Kasumi-1 (cell line): Measurements from ENCODE around the gene COX8A.
"Not testable (repeated sequence)": the region's sequence is repeated elsewhere in the genome, so short reads cannot be mapped to it uniquely, and the experiment has no call there.

Source experiments
- DNase-seq, 2 experiments: peaks; one replicate each; lab custom pipeline; 2025; lab: John Stamatoyannopoulos, UW

The COX8A gene

DNA sequence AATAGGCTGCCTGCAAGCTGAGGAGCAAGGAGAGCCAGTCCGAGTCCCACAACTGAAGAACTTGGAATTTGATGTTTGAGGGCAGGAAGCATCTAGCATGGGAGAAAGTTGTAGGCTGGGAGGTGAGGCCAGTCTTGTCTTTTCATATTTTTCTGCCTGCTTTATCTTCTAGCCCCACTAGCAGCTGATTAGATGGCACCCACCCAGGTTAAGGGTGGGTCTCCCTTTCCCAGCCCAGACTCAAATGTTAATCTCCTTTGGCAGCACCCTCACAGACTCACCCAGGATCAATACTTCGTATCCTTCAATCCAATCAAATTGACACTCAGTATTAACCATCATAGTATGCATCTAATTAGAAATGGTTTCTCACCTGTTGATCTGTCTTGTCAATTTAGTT, 5.0 kb upstream of the COX8A start:
- no peak for DNase-seq

- DNase-seq = peak in 1 of 2 experiments; percentile 4
Measured at GRCh38 chr11:63970902-63971301, 3.5 kb upstream of the COX8A start.

DNA sequence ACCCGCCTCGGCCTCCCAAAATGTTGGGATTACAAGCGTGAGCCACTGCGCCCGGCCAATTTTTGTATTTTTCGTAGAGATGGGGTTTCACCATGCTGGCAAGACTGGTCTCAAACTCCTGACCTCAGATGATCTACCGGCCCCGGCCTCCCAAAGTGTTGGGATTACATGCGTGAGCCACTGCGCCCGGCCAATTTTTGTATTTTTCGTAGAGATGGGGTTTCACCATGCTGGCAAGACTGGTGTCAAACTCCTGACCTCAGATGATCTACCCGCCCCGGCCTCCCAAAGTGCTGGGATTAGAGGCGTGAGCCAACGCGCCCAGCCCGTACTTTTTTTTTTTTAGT, 535 bp upstream of the COX8A start:
- DNase-seq = not testable (repeated sequence)

DNA sequence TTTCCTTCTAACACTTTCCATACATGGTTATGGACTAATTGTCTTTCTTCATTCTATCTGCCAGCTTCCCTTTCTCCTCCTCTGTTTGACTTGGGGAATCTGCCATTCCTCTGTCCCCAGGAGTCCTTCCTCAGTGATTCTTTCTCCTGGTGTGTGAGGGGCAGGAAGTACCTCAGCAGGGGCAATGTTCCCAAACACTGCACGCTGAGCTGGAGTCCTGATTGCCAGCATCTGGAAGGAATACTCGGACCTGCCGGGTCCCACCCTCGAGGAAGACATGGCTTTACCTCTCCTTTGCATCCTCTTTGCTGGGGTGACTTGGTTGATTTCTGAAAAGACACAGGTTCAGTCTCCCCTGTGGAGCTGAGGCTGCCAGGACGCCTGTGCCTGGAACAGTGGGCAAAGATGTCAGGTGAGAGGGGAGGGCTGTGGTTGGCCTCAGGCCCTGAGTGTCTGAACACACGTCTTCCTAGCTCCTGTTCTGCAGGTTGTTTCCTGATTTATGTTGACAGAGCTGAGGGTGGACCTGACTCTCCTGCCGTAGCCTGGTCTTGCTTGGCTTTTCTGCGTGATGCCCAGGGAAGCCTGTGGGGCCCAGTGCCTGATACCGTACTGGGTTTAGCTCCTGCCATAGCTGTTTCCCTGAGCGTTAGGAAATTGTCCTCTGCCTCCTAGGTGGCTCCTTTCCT, 4.3 kb downstream of the COX8A start:
- no peak for DNase-seq

GRCh38 chr11:63979426-63979825, 5.0 kb downstream of the COX8A start:
- DNase-seq = no peak

GRCh38 chr11:63985812-63986155, 11.4 kb downstream of the COX8A start:
- peak; percentile 46 to 54 for DNase-seq

DNA sequence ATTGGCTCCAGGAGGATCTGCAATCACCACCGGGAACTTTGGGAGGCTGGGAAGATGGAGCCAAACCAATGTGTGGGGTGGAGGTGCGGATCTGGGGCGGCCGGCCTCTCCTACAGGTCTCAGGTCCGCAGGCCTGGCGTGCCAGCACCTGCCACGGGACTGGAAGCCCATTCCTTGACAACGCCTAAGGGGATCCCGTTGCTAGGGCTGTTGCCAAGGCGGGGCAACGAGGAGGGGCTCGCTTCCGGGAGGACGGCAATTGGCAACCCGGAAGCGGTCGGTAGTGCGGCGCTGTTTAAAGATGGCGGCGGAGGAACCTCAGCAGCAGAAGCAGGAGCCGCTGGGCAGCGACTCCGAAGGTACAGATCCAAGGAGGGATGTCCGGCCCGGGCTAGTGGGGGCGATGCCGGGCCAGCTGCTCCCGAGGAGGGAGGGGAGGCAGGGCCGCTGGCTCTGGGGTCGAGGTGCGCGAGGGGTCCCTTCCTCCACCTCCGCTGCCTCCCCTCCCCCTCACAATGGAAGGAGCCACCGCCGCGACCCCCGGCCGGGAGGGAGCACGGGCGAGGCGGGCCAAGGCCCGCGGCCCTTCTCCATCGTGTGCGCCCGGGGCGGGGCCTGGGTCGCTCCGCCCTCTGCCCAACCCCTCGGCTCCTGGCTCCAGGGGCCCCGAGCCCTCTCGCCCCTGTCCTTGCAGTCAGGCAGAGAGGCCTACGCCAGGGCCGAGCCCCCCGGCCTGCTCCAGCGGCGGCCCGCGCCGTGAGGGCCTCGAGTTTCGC, 11.9 kb downstream of the COX8A start, which contains the start of gene OTUB1:
Gene OTUB1 (plus strand): TSS at position 283 of the 776 bp plus-strand sequence. CDS start 19 bp downstream, at position 302.
- DNase-seq = peak; percentile 76 to 88

- no peak for DNase-seq
Measured at GRCh38 chr11:63986932-63987513, 12.6 kb downstream of the COX8A start.

DNA sequence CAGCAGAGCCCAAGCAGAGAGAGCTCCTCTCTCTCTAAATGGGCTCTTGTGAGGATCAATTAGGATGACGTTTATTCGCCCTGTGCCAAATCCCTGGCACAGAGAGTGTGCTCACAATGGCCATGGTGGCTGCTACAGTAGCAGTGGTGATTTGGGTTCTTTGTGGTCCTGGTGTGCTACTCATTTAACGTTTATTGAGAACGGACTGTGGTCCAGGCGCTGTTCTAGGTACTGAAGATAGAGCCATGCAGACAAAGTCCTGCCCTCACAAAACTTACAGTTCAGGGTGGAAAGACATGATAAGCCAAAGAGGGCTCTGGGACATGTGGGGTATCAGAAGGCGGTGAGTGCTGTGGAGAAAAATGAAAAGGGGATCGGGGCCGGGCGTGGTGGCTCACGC, 17.1 kb downstream of the COX8A start:
- no peak for DNase-seq

DNA sequence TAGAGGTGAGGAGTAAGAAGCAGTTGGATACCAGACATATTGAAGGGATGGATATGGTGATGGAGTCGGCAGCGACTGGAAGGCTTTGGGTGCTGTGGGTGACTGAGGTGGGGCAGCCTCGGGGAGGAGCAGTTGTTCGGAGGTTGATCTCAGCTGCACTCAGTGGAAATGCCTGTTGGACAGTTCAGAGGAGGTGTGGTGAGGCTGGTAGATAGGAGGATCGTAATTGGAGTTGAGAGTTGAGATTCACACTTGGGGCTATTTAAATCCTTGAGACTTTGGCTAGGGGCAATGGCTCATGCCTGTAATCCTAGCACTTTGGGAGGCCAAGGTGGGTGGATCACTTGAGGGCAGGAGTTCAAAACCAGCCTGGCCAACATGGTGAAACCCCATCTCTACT, 18.7 kb downstream of the COX8A start:
- no peak for DNase-seq

DNA sequence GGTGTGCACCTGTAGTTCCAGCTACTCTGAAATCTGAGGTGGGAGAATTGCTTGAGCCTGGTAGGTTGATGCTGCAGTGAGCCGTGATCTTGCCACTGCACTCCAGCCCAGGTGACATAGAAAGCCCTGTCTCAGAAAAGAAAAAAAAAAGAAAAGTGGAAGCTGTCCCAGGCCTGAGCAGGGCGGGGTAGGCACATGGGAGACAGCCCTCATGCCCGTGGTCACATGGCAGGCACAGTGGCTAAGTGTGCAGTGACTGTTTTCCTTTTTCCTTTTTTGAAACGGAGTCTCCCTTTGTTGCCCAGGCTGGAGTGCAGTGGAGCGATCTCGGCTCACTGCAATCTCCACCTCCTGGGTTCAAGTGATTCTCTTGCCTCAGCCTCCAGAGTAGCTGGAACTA, 19.6 kb downstream of the COX8A start:
- no peak for DNase-seq

- no peak for DNase-seq
Measured at GRCh38 chr11:63996512-63996911, 22.1 kb downstream of the COX8A start.

DNA sequence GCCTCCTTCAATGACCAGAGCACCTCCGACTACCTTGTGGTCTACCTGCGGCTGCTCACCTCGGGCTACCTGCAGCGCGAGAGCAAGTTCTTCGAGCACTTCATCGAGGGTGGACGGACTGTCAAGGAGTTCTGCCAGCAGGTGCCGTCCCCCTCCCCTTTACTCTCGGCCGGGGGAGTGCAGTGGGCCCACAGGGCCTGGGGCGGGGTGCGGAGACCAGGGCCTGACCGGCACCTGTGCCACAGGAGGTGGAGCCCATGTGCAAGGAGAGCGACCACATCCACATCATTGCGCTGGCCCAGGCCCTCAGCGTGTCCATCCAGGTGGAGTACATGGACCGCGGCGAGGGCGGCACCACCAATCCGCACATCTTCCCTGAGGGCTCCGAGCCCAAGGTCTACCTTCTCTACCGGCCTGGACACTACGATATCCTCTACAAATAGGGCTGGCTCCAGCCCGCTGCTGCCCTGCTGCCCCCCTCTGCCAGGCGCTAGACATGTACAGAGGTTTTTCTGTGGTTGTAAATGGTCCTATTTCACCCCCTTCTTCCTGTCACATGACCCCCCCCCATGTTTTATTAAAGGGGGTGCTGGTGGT, 22.8 kb downstream of the COX8A start:
- DNase-seq = no peak

GRCh38 chr11:63997801-63998337, 23.4 kb downstream of the COX8A start:
- no peak for DNase-seq

DNA sequence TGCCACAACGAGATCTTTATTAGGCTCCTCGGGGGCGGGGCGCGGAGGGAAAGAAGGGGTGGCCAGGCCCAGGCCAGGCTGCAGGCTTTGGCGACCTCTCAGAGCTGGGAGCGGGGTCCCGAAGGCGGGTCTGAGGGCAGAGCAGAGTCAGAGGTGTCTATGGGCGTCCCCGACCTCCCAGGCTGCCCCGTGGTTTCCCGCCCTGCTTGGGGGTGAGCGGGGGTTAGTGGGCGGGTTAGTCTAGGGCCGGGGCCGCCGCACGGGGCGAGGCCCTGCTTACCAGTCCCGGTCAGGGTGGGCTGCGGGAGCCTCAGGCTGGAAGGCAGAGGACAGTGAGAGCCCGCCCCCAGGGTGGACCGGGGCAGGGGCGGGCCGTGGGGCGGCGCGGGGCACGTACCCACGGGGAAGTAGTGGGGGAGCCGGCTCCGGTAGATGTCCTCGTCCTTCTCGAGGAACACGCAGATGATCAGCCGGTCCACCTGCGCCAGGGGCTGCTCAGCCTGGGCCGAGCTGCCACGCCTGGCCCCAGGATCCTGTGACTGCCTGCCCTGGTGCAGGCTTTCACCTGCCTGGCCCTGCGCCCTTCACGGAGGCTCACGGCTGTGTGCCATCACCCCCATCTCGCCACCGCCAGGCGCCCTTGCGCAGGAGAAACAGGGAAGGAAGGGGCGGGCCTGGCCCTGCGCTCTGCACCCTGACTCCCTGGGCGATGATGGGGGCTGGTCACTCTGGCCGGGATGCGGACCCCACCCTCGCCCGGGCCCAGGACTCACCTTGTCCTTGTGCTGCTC, 24.3 kb downstream of the COX8A start:
- no peak for DNase-seq

DNA sequence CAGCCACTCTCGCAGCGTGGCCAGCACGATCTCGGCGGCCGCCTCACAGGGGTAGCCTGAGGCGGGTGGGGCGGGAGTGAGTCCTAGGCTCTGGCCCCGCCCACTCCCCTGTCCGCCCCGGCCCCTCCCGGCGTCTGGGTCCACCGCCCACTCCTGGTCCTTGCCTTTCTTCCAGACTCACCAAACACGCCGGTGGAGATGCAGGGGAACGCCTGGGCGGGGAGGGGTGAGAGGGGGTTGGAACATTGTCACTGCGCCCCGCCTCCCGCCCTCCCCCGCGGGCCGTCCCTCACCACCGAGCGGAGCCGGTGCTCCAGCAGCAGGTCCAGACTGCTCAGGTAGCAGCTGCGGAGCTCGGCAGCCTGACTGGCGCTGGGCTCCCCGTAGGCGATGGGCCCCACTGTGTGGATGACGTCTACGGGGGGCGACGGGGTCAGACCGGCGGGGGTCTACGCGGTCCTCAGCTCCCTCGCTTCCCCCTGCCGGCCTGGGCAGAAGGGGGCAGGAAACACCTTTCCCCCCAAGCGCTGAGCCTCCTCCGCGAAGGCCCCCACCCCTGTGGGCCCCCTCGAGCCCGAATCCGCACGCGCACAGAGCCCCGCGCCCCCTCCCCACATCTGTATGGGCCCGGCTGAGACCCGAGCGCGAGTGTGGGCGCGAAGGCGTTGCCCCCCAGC, 25.1 kb downstream of the COX8A start:
- no peak for DNase-seq

- DNase-seq = peak; percentile 39 to 42
Measured at GRCh38 chr11:64000026-64000739, 25.8 kb downstream of the COX8A start.

- no peak for DNase-seq
Measured at GRCh38 chr11:64000740-64001483, 26.5 kb downstream of the COX8A start.

DNA sequence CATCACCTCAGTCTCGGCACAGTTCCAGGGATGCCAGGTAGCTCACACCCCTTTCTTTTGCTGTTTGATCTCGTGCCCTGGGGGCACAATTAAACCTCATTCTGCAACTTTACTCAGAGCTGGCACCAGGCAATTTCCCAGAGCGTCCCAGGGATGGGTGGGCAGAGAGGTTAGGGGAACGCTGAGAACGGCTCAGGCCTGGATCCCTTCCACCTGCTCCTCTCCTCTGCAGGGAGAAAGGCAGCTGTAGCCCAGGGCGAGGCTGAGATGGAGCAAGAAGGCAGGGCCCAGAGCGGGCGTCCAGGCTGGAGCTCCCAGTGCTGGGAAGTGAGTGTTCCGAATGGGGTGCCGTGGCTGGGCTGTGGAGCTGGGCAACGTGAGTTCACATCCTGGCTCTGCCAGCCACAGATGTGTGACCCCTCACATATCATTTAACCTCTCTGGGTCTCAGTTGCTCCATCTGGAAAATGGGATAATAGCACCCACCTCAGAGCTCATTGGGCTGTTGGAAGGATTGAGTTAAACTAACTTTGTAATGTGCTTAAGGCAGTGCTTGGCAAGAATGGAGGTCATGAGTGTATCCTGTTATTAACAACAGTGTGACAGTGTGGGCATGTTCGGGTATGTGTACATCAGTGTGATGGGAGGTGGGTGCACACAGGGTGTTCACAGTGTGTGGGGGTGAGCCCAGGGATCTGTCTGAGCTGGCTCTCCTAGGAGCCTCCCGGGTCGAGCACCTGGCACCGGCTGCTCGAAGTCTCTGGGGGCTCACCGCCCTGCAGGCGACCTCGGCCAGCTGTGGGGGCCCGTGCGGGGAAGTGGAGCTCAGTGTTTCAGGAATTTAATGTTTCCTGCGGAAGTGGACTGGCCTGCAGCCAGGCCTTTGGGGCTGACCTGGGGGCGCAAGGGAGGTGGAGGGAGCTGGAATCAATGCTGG, 27.3 kb downstream of the COX8A start:
- peak in 1 of 2 experiments; percentile 14 for DNase-seq
